Activated CD4-positive, CD25-positive, alpha-beta regulatory T cell treated with anti-CD3 and anti-CD28 coated beads, Interleukin-2, amount 50 U/mL, for 24 hours (primary cell): ENCODE data around the gene ACTN4.
"Not testable (repeated sequence)": the region's sequence is repeated elsewhere in the genome, so short reads cannot be mapped to it uniquely, and the experiment has no call there.

ENCODE experiments used
- ATAC-seq, 2 donors: fragments of 150-1000 bp; cut with Tn5 transposase; one replicate each; pipeline ENCODE4 v1.10.0; 2021; ENCODE audit warnings: mild to moderate bottlenecking in 1 of 2, moderate library complexity in 1 of 2

The ACTN4 gene

GRCh38 chr19:38741670-38742069 is 94.2 kb downstream of the ACTN4 start:
- ATAC-seq = no peak

- no peak for ATAC-seq
Measured at GRCh38 chr19:38742296-38742695, 94.8 kb downstream of the ACTN4 start.

GRCh38 chr19:38742906-38743305 is 95.5 kb downstream of the ACTN4 start:
- no peak for ATAC-seq

DNA sequence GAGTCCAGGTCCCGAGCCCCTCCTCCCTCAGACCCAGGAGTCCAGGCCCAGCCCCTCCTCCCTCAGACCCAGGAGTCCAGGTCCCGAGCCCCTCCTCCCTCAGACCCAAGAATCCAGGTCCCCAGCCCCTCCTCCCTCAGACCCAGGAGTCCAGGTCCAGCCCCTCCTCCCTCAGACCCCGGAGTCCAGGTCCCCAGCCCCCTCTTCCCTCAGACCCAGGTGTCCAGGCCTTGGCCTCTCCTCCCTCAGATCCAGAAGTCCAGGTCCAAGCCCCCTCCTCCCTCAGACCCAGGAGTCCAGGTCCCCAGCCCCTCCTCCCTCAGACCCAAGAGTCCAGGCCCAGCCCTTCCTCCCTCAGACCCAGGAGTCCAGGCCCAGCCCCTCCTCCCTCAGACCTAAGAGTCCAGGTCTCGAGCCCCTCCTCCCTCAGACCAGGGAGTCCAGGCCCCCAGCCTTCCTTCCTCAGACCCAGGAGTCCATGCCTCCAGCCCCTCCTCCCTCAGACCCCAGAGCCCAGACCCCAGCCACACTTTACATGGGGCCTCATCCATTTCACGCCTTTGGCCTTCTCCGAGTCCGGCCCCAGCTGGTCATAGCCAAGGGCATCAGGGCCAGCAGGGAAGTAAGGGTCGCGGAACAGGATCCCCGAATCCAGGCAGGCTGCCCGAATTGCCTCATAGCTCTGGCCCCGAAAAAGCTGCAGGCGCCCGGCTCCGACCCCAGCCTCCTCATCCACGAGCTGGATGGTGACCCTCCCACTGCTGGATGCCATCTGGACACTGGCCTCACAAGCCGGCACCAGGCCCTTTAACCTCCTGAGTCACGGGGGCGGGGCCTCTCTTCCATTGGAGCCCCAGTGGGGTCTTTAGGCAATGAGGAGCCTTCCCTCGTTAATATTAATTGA is 96.2 kb downstream of the ACTN4 start:
- ATAC-seq = no peak

GRCh38 chr19:38744298-38744681 is 96.8 kb downstream of the ACTN4 start, which contains the start of gene CAPN12:
CAPN12 (minus strand) TSS chr19:38744474; CDS start chr19:38744165, 309 bp downstream.
- ATAC-seq = no peak

- ATAC-seq = no peak
Measured at GRCh38 chr19:38744874-38745273, 97.4 kb downstream of the ACTN4 start.

GRCh38 chr19:38745316-38745715 is 97.9 kb downstream of the ACTN4 start:
- ATAC-seq = no peak

DNA sequence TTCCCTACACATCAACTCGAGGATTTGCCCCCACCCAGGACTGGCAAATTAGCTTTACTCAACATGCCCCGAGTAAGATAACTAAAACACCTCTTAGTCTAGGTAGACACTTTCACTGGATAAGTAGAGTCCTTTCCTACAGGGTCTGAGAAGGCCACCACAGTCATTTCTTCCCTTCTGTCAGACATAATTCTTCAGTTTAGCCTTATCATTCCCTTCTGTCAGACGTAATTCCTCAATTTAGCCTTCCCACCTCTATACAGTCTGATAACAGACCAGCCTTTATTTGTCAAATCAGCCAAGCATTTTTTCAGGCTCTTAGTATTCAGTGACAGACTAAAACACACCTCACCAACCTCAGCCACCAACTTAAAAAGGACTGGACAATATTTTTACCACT is 106.3 kb downstream of the ACTN4 start:
- not testable (repeated sequence) for ATAC-seq

- ATAC-seq = not testable (repeated sequence)
Measured at GRCh38 chr19:38754196-38754595, 106.7 kb downstream of the ACTN4 start.

GRCh38 chr19:38759590-38760003 is 112.1 kb downstream of the ACTN4 start:
- no peak for ATAC-seq

DNA sequence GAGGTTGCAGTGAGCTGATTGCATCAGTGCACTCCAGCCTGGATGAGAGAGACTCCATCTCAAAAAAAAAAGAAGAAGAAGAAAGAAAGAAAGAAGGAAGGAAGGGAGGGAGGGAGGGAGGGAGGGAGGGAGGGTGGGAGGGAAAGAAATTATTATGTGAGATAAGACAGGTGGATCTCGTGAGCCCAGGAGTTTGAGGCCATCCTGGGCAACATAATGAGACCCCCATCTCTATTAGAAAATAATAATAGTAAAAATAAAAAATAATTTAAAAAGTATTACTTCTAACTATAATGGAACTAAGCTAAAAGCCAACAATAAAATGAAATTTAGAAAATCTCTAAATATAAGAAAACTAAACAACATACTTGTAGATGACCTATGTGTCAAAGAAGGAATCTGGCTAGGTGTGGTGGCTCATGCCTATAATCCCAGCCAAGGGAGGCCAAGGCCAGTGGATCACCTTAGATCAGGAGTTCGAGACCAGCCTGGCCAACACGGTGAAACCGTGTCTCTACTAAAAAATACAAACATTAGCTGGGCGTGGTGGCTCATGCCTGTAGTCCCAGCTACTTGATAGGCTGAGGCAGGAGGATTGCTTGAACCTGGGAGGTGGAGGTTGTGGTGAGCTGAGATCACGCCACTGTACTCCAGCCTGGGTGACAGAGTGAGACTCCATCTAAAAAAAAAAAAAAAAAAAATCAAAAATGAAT is 113.5 kb downstream of the ACTN4 start:
- ATAC-seq = not testable (repeated sequence)

GRCh38 chr19:38761884-38762389 is 114.5 kb downstream of the ACTN4 start:
- not testable (repeated sequence) for ATAC-seq

GRCh38 chr19:38763795-38764220 is 116.4 kb downstream of the ACTN4 start:
- no peak for ATAC-seq

DNA sequence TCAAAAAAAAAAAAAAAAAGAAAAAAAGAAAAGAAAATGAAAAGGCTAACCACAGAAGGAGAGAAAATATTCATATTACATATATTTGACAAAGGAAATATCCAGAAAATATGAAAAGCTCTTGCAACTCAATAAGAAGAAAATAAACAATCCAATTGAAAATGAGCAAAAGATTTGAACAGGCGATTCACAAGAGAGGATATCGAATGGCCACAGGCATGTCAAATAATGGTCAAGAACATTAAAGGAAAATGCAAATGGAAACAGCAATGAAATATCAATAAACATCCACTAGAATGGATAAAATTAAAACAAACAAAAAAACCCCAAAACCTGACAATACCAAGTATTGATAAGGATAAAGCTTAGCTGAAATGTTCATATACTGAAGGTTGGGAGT is 117.8 kb downstream of the ACTN4 start:
- ATAC-seq = no peak

DNA sequence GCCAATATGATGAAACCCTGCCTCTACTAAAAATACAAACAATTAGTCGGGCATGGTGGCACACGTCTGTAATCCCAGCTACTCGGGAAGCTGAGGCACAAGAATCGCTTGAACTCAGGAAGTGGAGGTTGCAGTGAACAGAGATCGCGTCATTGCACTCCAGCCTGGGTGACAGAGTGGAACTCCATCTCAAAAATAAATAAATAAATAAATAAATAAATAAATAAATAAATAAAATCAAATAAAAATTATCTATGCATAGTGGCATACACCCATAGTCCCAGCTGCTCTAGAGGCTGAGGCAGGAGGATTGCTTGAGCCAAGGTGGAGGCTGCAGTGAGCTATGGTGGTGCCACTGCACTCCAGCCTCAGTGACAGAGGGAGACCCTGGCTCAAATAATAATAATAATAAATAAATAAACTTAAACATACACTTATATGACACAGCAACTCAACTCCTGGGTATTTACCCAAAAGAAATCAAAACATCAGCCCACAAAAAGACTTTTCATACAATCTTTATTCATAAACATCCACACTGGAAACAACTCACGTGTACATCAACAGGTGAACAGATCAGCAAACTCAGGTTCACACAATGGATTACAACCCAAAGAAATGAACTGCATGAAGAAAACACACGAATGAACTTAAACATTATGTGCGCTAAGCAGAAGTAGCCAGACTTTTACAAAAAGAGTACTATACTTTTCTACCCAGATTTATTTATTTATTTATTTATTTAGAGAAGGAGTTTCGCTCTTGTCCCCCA is 119.0 kb downstream of the ACTN4 start:
- ATAC-seq = no peak

GRCh38 chr19:38769635-38770211 is 122.3 kb downstream of the ACTN4 start:
- peak; percentile 80 to 83 for ATAC-seq

GRCh38 chr19:38770228-38770948 is 122.9 kb downstream of the ACTN4 start:
- peak in 1 of 2 donors; percentile 19 for ATAC-seq

DNA sequence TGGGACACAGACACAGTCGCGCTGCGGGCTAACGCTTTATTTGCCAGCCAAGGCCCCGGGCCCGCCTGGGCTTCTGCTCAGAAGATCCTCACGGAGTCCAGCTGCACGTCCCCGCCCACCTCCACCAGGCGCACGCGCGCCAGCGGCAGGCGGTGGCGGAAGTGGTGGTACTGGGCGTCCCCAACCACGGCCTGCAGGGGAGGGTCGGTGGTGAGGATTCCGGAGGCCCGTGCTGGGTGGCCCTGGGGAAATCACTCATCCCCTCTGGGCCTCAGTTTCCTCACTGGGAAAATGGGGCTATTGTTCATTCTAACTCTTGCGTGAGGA is 123.5 kb downstream of the ACTN4 start:
- peak; percentile 84 to 85 for ATAC-seq

GRCh38 chr19:38771569-38771968 is 124.1 kb downstream of the ACTN4 start:
- ATAC-seq = not testable (repeated sequence)

GRCh38 chr19:38773469-38774177 is 126.2 kb downstream of the ACTN4 start, which contains the start of gene LGALS7:
LGALS7 (minus strand) TSS chr19:38773517; CDS start chr19:38773492, 25 bp downstream.
- no peak for ATAC-seq
